Panc1 (cell line): Measurements from ENCODE around the gene ADGRD1.
"Not testable (repeated sequence)": the region's sequence is repeated elsewhere in the genome, so short reads cannot be mapped to it uniquely, and the experiment has no call there.

Experiments
- POLR2AphosphoS5 ChIP-seq: IDR thresholded peaks from 2 replicates; pipeline ENCODE4 v1.6.1; 2012; ENCODE audit warnings: mild to moderate bottlenecking, low read depth, low read length, moderate library complexity
- TF ChIP-seq, protein P1 (sequence below): fragments of 450-650 bp; IDR thresholded peaks from 2 replicates; pipeline ENCODE4 v1.5.1; 2017; ENCODE audit warnings: mild to moderate bottlenecking
- TF ChIP-seq, protein P2 (sequence below), 2 experiments: IDR thresholded peaks; 2 replicates each; pipeline ENCODE4 v1.6.1; 2011 to 2012; ENCODE audit warnings: low read depth in 2 of 2, control low read depth in 1 of 2, low read length in 1 of 2, mild to moderate bottlenecking in 1 of 2, moderate library complexity in 1 of 2; ENCODE audit not compliant: insufficient read depth in 1 of 2

DNA sequence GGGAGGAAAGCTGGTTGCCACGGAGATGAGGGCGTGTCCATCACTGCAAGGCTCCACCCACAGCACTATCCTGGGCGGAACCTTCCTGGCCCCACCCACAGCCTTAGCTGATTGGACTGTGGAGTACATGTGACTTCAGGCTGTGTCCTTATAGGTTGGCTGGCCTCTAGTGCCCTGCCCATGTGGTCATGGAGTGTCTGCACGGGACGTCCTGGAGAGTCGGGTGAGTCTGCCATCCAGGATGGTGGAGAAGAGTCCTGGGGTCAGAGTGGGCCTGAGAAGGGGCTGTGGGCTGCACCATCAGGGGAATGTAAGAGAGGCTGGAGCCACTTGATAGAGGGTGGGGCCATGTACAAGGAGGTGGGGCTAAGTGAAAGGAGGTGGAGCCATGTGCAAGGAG lies 117.0 kb downstream of the ADGRD1 start:
- TF ChIP-seq, protein P1, sequence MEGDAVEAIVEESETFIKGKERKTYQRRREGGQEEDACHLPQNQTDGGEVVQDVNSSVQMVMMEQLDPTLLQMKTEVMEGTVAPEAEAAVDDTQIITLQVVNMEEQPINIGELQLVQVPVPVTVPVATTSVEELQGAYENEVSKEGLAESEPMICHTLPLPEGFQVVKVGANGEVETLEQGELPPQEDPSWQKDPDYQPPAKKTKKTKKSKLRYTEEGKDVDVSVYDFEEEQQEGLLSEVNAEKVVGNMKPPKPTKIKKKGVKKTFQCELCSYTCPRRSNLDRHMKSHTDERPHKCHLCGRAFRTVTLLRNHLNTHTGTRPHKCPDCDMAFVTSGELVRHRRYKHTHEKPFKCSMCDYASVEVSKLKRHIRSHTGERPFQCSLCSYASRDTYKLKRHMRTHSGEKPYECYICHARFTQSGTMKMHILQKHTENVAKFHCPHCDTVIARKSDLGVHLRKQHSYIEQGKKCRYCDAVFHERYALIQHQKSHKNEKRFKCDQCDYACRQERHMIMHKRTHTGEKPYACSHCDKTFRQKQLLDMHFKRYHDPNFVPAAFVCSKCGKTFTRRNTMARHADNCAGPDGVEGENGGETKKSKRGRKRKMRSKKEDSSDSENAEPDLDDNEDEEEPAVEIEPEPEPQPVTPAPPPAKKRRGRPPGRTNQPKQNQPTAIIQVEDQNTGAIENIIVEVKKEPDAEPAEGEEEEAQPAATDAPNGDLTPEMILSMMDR, result not testable (repeated sequence)
- TF ChIP-seq POLR2AphosphoS5, result not testable (repeated sequence)
- TF ChIP-seq, protein P2, sequence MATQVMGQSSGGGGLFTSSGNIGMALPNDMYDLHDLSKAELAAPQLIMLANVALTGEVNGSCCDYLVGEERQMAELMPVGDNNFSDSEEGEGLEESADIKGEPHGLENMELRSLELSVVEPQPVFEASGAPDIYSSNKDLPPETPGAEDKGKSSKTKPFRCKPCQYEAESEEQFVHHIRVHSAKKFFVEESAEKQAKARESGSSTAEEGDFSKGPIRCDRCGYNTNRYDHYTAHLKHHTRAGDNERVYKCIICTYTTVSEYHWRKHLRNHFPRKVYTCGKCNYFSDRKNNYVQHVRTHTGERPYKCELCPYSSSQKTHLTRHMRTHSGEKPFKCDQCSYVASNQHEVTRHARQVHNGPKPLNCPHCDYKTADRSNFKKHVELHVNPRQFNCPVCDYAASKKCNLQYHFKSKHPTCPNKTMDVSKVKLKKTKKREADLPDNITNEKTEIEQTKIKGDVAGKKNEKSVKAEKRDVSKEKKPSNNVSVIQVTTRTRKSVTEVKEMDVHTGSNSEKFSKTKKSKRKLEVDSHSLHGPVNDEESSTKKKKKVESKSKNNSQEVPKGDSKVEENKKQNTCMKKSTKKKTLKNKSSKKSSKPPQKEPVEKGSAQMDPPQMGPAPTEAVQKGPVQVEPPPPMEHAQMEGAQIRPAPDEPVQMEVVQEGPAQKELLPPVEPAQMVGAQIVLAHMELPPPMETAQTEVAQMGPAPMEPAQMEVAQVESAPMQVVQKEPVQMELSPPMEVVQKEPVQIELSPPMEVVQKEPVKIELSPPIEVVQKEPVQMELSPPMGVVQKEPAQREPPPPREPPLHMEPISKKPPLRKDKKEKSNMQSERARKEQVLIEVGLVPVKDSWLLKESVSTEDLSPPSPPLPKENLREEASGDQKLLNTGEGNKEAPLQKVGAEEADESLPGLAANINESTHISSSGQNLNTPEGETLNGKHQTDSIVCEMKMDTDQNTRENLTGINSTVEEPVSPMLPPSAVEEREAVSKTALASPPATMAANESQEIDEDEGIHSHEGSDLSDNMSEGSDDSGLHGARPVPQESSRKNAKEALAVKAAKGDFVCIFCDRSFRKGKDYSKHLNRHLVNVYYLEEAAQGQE (IDR thresholded peaks at IDR 0.05; ENCODE audit: insufficient read depth in 1 of 2, low read depth in 2 of 2, low read length in 1 of 2), result not testable (repeated sequence)
